Activated effector memory CD4-positive, alpha-beta T cell treated with anti-CD3 and anti-CD28 coated beads, Interleukin-2, amount 50 U/mL, for 16 hours (primary cell): ENCODE measurements around the gene SLCO6A1.
"Not testable (repeated sequence)": the region's sequence is repeated elsewhere in the genome, so short reads cannot be mapped to it uniquely, and the experiment has no call there.

Experiments used
- DNase-seq: peaks from one replicate; pipeline ENCODE4 v3.0.0-alpha.2; 2020

The SLCO6A1 gene, protein sequence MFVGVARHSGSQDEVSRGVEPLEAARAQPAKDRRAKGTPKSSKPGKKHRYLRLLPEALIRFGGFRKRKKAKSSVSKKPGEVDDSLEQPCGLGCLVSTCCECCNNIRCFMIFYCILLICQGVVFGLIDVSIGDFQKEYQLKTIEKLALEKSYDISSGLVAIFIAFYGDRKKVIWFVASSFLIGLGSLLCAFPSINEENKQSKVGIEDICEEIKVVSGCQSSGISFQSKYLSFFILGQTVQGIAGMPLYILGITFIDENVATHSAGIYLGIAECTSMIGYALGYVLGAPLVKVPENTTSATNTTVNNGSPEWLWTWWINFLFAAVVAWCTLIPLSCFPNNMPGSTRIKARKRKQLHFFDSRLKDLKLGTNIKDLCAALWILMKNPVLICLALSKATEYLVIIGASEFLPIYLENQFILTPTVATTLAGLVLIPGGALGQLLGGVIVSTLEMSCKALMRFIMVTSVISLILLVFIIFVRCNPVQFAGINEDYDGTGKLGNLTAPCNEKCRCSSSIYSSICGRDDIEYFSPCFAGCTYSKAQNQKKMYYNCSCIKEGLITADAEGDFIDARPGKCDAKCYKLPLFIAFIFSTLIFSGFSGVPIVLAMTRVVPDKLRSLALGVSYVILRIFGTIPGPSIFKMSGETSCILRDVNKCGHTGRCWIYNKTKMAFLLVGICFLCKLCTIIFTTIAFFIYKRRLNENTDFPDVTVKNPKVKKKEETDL

DNA sequence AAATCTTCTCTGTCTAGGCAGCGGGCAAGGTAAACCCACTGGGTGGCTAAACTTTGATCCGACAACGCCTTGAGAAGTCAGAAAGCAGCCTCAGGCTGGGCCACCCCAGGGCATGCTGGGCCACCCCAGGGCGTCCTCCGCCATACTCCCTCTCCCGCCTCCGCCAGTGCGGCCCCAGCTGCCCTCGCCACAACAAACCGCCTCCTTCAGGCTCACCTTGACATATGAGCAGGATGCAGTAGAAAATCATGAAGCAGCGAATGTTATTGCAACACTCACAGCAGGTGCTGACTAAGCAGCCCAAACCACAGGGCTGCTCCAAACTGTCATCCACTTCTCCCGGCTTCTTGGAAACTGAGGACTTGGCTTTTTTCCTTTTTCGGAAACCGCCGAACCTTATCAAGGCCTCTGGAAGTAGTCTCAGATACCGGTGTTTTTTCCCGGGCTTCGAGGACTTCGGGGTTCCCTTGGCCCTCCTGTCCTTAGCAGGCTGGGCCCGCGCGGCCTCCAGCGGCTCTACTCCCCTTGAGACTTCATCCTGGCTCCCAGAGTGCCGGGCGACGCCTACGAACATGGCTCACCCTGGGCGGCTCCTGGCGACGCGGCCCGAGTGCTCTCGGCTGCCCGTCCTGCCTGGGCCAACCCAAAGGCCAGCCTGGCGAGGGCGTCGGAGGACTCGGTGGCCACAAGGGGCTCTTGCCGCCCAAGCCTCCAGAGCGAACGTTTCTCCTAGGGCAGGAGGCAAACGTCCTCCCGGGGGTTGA lies at the start of gene SLCO6A1:
Gene SLCO6A1, minus strand, starts transcription at position 731 of the 764 bp plus-strand sequence. Its CDS starts 157 bp downstream, at position 574.
- no peak for DNase-seq

DNA sequence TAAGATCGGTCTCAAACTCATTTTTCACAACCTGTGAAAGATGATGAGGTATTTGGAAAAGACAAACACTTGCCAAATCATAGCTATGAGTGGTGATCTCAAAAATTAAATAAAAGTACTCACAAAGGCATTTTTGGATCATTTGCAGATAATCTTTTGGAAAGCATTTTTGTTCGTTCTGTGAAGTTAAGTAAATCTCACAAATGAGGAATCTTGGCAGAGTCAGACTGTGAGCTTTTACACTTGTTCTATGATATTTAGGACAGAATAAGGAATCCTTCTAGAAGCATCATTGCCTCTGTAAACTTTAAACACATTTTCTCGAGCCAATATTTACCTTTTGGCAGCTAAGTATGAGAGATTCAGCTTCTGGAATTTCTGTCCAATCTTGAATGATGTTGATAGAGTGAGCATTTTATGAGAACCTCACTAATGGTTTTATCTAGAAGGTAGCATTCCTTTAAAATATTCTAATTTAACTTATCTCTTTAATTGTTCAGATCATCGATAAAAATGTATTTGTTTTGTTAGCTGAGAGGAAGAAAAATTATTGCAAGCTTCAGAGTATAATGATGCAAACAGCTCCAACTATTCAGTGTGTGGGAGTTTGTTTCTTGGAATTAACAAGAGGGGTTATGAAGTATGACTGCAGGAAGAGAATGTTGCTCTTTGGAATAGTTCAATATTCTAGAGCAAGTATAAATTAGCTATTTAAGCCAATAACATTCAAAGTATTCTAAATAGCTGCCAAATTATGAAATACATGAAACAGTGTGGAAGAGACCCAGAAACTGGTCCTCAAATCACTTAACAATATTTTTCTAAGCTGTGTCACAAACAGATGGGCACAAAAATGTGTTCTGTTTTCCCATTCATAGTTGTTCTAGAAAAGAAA lies 48.6 kb upstream of the SLCO6A1 start:
- no peak for DNase-seq

DNA sequence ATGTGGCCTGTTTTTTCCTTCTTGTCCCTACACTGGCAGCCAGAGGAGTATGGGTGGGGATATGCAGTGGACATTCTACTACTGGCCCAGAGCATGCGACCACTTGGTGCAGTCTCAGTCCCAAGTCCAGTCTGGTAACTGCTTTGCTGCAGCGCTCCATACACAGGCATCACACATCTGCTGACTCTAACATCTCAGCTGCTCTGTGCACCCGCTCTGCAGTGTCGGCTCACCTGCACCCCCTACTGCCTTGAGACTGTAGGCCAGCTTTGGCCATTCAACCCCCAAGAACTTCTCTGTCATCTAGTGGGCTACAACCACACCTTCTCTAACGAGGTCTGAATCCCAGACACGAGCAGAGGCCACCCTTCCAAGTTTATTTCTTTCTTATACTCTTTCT lies 46.4 kb upstream of the SLCO6A1 start:
- no peak for DNase-seq

DNA sequence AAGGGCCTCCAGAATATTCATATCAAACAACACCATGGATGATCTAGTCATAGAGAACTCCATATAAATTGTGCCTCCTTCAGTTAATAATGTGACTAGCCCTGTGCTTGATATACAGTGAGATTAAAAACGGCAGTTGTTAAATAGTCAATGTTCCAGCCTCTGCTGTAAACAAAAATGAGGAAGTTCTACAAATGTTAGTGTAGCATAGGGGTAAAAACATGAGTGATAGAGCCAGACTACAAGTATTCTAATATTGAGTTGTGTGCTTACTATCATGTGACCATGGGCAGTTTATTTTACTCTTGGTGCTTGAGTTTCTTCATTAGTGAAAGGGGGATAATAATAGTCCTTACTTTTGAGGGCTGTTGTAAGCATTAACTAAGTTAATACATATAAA lies 43.3 kb upstream of the SLCO6A1 start:
- DNase-seq, result no peak

DNA sequence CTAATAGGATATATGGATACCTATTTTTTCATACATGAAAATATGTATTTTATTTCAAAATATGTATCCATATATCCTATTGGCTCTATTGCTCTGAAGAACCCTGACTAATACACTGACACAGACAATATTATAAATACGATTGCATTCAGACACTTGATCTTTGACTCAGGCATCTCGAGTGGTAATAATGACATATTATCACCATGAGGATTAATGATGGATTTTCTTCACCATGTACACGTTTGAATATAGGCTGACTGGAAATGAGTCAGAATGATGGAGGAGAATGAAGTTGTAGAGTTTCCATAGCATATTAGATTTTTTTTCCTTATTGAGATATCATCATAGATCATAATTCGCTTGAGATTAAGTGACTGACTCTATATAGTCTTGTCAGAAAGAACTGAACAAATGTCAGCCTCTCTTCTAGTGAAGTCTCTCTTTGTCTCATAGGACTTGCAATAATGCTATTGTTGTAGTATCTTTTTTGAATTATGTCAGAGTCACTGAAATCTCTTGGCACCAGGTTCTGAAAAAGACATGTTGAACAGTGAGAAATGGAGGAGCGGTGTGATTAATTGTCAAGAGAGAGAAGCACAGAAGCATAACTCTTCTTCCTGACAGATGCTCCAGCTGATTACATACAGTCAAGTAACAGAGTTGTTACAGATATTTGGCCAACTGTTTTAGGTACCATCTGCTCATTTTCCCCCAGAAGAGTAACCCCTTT lies 41.4 kb upstream of the SLCO6A1 start:
- DNase-seq, result no peak

DNA sequence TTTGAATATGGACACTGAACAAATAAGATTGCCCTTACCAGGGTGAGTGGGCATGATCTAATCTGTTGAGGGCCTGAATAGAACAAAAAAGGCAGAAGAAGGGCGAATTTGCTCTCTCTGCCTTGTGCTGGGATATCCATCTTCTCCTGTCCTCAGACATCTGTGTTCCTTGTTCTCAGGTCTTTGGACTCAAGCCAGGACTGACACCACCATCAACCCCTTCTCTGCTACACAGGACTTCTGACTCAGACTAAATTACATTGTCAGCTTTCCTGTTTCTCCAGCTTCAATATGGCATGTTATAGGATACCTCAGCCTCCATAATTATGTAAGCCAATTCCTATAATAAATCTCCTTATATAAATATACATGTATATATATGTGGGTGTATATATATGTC lies 40.8 kb upstream of the SLCO6A1 start:
- no peak for DNase-seq

DNA sequence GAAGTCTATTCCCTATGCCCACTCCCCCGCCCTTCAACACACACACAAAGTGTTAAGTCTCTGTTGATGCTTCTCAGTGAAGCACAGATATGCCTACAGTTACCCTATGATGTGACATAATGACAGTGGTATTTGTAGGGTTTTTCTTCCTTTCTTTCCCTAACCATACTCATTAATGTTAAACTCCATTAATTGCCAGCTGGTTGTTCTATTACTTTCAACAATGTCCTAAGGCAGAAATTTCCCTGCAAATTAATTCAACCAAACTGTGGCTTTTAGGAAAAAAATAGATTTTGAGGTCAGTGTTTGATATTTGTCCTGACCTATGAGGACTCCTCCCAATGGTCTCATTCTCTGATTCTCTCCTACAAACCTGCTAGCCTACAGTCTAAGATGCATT lies 38.2 kb upstream of the SLCO6A1 start:
- DNase-seq, result no peak

DNA sequence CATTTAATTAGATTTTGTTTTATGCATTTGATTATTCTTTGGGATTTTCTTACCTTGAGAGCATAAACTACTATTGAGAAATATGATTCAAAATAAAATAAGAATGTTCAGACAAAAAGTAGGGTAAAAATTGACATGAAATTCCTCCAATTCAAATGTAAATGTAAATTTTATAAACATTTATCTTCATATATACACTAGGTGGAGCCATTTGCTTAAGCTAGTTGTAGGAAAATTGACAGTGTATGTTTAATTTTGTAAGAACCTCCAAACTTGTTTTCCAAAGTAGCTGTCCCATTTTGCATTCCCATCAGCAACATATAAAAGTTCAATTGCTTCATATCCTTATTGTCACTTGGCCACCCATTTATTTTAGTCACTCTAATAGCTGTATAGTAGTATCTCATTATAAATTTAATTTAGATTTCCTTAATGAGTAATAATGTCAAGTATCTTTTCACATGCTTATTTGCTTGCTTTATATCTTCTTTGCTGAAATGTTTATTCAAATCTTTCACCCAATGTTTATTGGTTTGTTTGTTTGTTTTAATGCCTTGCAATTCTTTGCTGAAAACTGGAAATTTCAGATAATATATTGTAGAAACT lies 37.6 kb upstream of the SLCO6A1 start:
- DNase-seq, result no peak

DNA sequence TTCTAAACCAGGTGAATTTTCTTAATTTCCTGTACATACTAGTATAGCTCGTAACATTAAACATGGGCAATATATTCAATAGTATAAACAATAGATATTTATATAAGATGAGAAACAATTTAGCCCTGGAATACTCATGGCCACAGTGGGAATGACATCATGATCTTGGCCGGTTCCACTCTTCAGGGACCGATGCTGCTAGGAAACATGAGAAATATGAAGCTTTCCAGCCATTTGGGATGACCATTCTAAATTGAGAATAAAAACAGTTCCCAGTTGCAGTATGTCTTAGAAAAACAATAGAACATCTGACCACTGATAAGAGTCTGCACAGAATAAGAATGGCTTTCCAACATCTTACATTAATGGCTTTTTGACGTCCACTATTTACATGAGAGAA lies 33.3 kb upstream of the SLCO6A1 start:
- DNase-seq, result no peak

DNA sequence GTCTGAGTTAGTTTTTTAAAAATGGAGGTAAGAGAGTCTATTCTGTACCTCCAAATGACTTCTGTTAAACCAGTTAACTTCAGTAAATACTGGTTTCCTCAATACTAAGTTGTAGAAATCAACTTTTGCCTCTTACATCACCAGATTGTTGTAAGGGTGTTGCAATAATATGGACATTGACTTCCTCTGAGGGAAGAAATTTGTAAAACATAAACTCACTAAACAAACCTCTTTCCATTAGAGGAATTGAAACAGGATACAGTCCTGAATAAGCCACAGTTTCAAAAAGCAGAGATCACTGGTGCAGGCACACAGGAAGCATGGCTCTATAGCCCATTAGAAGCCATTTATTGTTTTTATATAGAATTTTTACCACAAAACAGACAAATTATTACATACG lies 32.7 kb upstream of the SLCO6A1 start:
- DNase-seq, result no peak

DNA sequence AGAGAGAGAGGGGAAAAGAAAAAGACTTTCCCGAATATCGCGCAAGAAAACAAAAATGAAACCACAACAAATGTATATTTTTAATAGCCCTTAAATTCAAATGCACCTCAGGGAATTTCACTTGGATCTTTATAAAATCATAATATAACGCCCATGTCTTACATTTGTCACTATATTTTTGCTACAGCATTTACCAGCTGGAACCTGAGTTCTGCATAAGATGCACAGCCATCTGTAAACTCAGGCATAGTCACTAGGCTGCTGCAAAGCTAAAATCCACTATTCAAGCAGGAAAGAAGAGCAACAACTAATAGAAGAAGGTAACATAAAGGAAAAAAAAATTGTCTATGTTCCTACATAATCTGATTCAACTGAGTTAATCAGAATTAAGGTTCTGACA lies 30.6 kb upstream of the SLCO6A1 start:
- no peak for DNase-seq

DNA sequence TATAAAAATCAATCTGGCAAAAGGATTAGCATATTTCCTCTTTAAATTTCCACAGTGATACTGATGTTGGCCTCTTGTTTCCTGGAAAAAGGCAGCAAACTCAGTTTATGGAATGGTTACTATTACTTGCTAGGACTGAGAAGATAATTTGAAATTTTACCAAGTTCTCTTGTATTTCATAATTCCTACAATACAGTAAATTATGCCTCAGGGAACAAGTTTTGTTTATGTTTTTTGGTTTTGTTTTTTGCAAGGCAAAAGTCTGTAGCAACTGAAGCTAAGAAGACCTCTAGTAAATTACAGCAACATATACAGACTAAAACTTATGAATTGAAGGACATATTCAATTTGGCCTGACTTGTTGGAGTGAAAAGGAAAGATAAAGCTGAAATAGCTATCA lies 30.2 kb upstream of the SLCO6A1 start:
- no peak for DNase-seq

DNA sequence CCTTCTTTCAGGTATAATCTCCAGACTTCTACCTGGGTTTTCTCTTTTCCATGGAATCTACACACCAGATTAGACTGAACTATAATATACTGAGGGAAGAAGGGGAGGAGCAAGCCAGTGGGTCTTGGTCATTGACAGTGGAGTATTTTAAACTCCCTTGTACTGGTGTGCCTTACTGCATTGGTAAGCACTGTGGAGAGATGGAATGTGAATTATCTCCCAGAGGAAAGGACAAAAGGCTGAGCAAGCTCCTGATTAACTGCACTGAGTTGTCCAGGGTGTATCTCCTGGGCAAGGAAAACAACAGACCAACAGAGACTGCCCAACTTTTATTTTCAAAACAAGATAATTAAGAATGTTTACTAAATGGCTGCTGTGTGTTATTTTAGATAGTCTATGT lies 29.8 kb upstream of the SLCO6A1 start:
- no peak for DNase-seq

DNA sequence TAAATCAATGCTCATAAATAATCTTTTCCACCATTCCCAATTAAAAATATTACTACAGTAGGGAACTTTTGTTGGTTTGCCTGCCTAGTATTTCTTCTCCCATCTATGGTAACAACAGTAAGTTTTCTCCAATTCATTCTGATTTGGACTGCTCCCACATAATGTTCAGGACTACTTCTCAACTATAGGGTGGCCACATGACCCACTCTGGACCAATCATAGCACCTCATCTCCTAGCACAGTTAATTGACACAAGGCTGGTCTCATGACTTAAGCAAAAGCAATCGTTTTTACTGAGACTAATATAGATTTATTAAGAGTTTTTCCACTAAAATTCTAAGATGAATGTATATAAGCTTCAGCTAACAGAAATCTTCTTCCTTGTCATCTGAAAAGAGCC lies 28.7 kb upstream of the SLCO6A1 start:
- no peak for DNase-seq

DNA sequence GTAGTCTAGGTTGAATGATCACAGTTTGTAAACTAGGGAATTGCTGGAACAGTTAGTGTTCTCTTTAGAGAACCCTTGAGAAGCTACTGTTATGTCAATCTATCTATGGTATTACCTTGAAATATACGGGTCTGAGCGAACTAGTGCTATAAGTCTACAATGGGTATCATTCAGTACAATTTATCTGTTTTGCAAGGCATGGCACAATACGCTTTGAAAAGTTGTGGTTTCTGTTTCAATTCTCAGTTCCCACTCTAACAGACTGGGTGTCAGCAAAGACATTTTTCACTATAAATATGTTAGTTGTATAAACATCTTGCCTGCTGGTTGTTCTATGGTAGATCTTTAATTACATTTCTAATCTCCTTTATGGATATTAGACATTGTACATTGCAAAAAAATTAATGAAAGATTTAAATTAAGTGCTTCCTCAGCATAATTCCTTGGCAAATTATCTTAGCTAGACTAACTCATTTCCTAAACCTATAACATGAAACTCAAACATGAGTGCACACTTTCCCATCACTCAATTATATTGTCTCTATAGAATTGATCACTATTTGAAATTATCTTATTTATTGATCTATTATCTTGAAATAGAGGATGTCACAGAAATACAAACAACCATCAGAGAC lies 24.9 kb upstream of the SLCO6A1 start:
- no peak for DNase-seq

DNA sequence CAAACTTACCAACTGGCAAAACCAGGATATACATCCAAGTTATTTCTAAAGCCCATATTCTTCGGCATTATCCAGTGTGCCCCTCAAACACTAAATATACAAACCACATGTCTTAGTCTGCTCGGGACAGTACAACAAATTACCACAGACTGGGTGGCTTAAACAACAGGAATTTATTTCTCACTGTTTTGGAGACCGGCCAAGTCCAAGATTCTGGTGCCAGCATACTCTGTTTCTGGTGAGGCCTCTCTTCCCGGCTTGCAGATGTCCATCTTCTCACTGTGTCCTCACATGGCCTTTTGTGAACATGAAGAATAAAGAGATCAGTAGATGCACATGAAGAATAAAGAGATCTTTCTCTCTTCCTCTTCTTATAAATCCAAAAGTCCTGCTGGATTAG lies 12.9 kb upstream of the SLCO6A1 start:
- DNase-seq, result no peak

DNA sequence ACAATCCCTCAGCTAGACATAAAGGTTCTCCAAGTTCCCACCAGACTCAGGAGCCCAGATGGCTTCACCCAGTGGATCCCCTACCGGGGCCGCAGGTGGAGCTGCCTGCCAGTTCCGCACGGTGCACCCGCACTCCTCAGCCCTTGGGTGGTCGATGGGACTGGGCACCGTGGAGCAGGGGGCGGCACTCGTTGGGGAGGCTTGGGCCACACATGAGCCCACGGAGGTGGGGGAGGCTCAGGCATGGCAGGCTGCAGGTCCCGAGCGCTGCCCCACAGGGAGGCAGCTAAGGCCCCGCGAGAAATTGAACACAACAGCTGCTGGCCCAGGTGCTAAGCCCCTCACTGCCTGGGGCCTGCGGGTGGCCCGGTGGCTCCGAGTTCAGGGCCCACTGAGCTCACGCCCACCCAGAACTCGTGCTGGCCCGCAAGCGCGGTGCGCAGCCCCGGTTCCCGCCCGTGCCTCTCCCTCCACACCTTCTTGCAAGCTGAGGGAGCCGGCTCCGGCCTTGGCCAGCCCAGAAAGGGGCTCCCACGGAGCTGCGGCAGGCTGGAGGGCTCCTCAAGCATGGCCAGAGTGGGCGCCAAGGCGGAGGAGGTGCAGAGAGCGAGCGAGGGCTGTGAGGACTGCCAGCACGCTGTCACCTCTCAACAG lies 7.4 kb downstream of the SLCO6A1 start:
- not testable (repeated sequence) for DNase-seq

DNA sequence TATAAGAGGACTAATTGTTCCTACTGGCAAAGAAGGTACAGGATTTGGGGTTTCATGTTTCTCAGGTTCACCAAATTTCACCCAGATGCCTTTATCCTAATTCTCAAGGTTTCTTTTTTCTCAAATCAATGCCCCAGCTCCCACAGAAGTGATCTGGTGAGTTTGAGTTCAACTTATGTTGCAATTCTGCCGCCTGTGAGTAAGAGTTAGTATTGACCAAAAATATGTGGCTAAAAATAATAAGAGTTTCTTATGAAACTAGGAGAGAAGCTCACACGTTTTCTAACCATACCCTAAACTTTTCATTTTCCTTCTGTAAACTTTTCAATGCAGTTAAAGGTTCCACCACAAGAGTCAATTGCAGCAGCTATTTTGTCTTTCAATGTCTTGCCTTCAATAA lies 15.1 kb downstream of the SLCO6A1 start:
- DNase-seq, result no peak

DNA sequence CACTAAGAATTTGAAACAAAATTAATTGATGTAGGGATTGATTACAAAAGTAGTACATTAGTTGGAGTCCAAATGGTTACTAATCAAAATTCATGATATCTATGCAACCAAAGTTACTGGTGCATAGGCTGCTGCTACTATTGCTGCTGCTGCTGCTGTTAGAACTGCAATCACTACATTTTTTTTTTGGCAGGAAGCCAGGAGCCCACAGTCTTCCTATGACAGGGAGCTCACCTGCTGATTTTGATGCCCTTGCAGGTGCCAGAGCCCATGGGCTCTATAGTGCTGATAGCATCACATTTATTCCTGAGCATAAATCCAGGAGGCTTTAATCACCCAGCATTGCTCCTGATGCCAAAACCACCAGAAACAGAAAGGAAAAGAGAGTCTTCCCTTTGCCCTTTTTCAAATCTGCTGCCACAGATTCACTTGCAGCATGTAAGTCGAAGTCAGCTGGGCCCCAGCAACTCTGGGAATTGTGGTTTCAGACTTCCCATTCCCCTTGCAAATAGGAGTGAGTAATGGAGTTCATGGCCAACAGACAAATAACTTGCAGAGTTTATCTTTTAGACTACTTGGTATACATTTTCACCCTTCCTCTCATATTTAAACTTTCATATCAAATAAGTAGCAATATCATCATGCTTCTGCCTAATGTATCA lies 17.6 kb downstream of the SLCO6A1 start:
- DNase-seq, result no peak

DNA sequence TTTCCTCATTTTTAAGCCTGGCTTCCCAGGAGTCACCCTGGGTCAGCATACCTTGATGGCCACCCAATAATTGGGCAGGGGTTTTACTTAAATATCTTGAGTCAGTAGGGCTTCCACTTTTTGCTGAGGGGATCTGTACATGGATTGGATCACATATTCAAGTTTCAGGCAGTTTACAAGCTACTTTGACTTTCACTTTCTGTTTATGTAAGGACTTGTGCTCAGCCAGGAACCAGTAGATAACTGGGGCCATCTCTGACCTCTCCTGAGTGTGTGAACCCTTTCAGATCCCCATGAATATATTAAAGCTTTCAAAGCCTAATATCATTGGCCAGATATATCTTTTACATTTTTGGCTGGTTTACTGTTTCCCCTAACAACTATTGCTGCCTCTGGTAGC lies 45.1 kb downstream of the SLCO6A1 start:
- no peak for DNase-seq
